Panc1 (cell line): ENCODE data around the gene PGGHG. TPM values are rescaled to one million over a fixed set of nuclear protein-coding genes. Genes with fewer than 3 reads are reported as not detected.

Experiments used
- ATAC-seq: fragments of 200-7000 bp; cut with Tn5 transposase; 2 replicates; pipeline ENCODE4 v1.9.1; 2020; ENCODE audit warnings: mild to moderate bottlenecking, moderate library complexity
- BruUV-seq: library from RNA; stranded (reverse); fragments of 400-500 nt; replicated peaks from 2 replicates; lab custom pipeline; 2021; lab: Mats Ljungman, UMichigan
- CTCF ChIA-PET: fragments of 300-600 bp; sonication (Branson Sonifier 250); formaldehyde crosslinking; loops from one replicate; lab custom pipeline; 2022; ENCODE audit warnings: antibody characterized with exemption; lab: Charles Lee
- POLR2A ChIA-PET: fragments of 300-600 bp; sonication (Branson Sonifier 250); formaldehyde crosslinking; loops from one replicate; lab custom pipeline; 2022; ENCODE audit warnings: antibody characterized with exemption; lab: Charles Lee
- DNase-seq: peaks from one replicate; pipeline ENCODE4 v3.0.0-alpha.2; 2010; ENCODE audit warnings: low read depth, low spot score
- H3K27ac ChIP-seq: 2 replicates; pipeline ENCODE4 v1.5.1; 2011; ENCODE audit warnings: mild to moderate bottlenecking, low read length, inconsistent platforms
- H3K27me3 ChIP-seq: fragments of 200-500 bp; sonication (Bioruptor generic); 2 replicates; pipeline ENCODE4 v1.6.0; 2014; ENCODE audit warnings: low read length, inconsistent platforms; ENCODE audit not compliant: control insufficient read depth, insufficient read depth
- H3K36me3 ChIP-seq: fragments of 200-500 bp; sonication (Bioruptor generic); 2 replicates; pipeline ENCODE4 v1.5.1; 2014; ENCODE audit warnings: inconsistent platforms, mild to moderate bottlenecking, low read length, moderate library complexity; ENCODE audit not compliant: control insufficient read depth, insufficient read depth
- H3K4me1 ChIP-seq: 2 replicates; pipeline ENCODE4 v1.5.1; 2011; ENCODE audit warnings: inconsistent platforms, mild to moderate bottlenecking, low read length, moderate library complexity; ENCODE audit not compliant: control insufficient read depth, insufficient read depth
- H3K4me3 ChIP-seq, 2 experiments: 2 replicates each; pipeline ENCODE4 v1.5.1; 2011 to 2012; ENCODE audit warnings: low read depth in 2 of 2, low read length in 2 of 2, mild to moderate bottlenecking in 2 of 2, inconsistent platforms in 1 of 2, moderate library complexity in 1 of 2
- H3K9me3 ChIP-seq: fragments of 200-500 bp; sonication (Bioruptor generic); 2 replicates; pipeline ENCODE4 v1.5.1; 2014; ENCODE audit warnings: low read depth, mild to moderate bottlenecking, inconsistent platforms, low read length, moderate library complexity; ENCODE audit not compliant: control insufficient read depth, insufficient read depth
- CTCF ChIP-seq: fragments of 450-650 bp; IDR thresholded peaks from 2 replicates; pipeline ENCODE4 v1.5.1; 2017; ENCODE audit warnings: mild to moderate bottlenecking
- POLR2AphosphoS5 ChIP-seq: IDR thresholded peaks from 2 replicates; pipeline ENCODE4 v1.6.1; 2012; ENCODE audit warnings: mild to moderate bottlenecking, low read depth, low read length, moderate library complexity
- SIN3A ChIP-seq: IDR thresholded peaks from 2 replicates; pipeline ENCODE4 v1.6.1; 2012; ENCODE audit warnings: low read depth, mild to moderate bottlenecking, low read length, moderate library complexity, borderline replicate concordance; ENCODE audit not compliant: insufficient read depth
- in situ Hi-C: cut with HindIII; loops from 2 replicates; pipeline ENCODE4 v1.10.0; 2016; ENCODE audit warnings: low sequenced_read_pairs, low pct_unique_long_range_greater_than_20kb
- intact Hi-C: fragments of 100-400 bp; cut with micrococcal nuclease; formaldehyde crosslinking; loops from one replicate; pipeline ENCODE4 v1.10.0; 2022; ENCODE audit not compliant: unreplicated experiment
- total RNA-seq: library from RNA; stranded (reverse); gene quantifications from one replicate; pipeline ENCODE4 v1.2.1, GENCODE V29; 2021; ENCODE audit not compliant: unreplicated experiment
- TF ChIP-seq, protein P1 (sequence below), 2 experiments: IDR thresholded peaks; 2 replicates each; pipeline ENCODE4 v1.6.1; 2011 to 2012; ENCODE audit warnings: low read depth in 2 of 2, control low read depth in 1 of 2, low read length in 1 of 2, mild to moderate bottlenecking in 1 of 2, moderate library complexity in 1 of 2; ENCODE audit not compliant: insufficient read depth in 1 of 2

PGGHG gene
- total RNA-seq, 1 experiment from 2014 or later = 115 TPM

GRCh38 chr11:252666-253065 is 36.3 kb upstream of the PGGHG start:
- intact Hi-C loops (no loop called here), in situ Hi-C loops (no loop called here)
- Histone ChIP-seq H3K4me1 (no peaks in the 10 kb centered on the region), H3K27ac (no peak overlapping the region), H3K27me3 (no peaks in the 10 kb centered on the region), H3K4me3 (no peak overlapping the region), H3K9me3 (no peaks in the 10 kb centered on the region), H3K36me3 (peaks cover 35% of the 10 kb centered on the region)
- no peak for DNase-seq
- TSS peak; percentile 57 for BruUV-seq
- TF ChIP-seq SIN3A = no peak
- TF ChIP-seq CTCF = no peak
- TF ChIP-seq, protein P1, sequence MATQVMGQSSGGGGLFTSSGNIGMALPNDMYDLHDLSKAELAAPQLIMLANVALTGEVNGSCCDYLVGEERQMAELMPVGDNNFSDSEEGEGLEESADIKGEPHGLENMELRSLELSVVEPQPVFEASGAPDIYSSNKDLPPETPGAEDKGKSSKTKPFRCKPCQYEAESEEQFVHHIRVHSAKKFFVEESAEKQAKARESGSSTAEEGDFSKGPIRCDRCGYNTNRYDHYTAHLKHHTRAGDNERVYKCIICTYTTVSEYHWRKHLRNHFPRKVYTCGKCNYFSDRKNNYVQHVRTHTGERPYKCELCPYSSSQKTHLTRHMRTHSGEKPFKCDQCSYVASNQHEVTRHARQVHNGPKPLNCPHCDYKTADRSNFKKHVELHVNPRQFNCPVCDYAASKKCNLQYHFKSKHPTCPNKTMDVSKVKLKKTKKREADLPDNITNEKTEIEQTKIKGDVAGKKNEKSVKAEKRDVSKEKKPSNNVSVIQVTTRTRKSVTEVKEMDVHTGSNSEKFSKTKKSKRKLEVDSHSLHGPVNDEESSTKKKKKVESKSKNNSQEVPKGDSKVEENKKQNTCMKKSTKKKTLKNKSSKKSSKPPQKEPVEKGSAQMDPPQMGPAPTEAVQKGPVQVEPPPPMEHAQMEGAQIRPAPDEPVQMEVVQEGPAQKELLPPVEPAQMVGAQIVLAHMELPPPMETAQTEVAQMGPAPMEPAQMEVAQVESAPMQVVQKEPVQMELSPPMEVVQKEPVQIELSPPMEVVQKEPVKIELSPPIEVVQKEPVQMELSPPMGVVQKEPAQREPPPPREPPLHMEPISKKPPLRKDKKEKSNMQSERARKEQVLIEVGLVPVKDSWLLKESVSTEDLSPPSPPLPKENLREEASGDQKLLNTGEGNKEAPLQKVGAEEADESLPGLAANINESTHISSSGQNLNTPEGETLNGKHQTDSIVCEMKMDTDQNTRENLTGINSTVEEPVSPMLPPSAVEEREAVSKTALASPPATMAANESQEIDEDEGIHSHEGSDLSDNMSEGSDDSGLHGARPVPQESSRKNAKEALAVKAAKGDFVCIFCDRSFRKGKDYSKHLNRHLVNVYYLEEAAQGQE (IDR thresholded peaks at IDR 0.05; ENCODE audit: insufficient read depth in 1 of 2, low read depth in 2 of 2, low read length in 1 of 2) = no peak
- TF ChIP-seq POLR2AphosphoS5 = no peak
- ATAC-seq = no peak
- ChIA-PET CTCF (interaction anchor here (0.6 kb wide), 1 partner anchor 53 kb away, joined by 4 read pairs; no protein-coding TSS in a partner anchor), POLR2A (no interaction called here)

- H3K36me3 ChIP-seq = peaks cover 30% of the 10 kb centered on the region
- no peaks in the 10 kb centered on the region for H3K4me1 ChIP-seq
- H3K27me3 ChIP-seq = no peaks in the 10 kb centered on the region
- peak; percentile 9; the same call in 1 of the 2 replicates for ATAC-seq
- BruUV-seq = no TSS peak
- intact Hi-C loops = no loop called here
- DNase-seq = no peak
- ChIA-PET POLR2A (no interaction called here), CTCF (interaction anchor here (0.6 kb wide), 1 partner anchor 52 kb away, joined by 4 read pairs; no protein-coding TSS in a partner anchor)
- H3K4me3 ChIP-seq = no peak overlapping the region
- TF ChIP-seq POLR2AphosphoS5 = peak; percentile 63
- TF ChIP-seq, protein P1 (IDR thresholded peaks at IDR 0.05; ENCODE audit: insufficient read depth in 1 of 2, low read depth in 2 of 2, low read length in 1 of 2) = no peak
- no peaks in the 10 kb centered on the region for H3K9me3 ChIP-seq
- in situ Hi-C loops = no loop called here
- H3K27ac ChIP-seq = no peak overlapping the region
These were observed 35.6 kb upstream of the PGGHG start for GRCh38 chr11:253160-253885.
